ENCODE measurements around the gene NUDT3.

GRCh38 chr6:34340394-34340793 lies 52.1 kb downstream of the NUDT3 start:
- TF ChIP-seq POLR2A (IDR thresholded peaks at IDR 0.05) (no peak), CTCF (IDR thresholded peaks at IDR 0.05) (no peak), EP300 (IDR thresholded peaks at IDR 0.05) (no peak), POLR2AphosphoS5 (IDR thresholded peaks at IDR 0.05) (no peak)

All from gastroesophageal sphincter (tissue), 3 donors.